ENCODE results near the gene PDE4B.

Gene PDE4B

DNA sequence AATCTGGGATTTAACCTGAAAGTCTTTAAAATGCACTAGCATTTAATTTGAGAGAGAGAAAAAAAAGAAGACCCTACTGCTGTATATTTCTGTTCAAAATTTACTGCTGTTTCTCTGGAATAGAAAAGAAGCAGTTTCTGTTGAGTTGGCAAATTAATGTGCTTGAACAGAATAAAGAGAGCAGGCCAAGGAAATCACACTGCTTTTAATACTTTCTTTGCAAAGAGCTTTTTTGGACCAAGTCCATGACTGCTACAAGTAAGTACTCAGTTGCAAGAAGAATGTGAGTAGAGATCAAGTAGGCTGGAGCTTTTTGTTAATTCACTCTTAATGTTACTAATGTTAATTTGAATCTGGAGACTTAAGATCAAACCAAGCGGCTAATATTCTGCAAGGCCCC, 405.1 kb downstream of the PDE4B start:
- TF ChIP-seq, protein P1, sequence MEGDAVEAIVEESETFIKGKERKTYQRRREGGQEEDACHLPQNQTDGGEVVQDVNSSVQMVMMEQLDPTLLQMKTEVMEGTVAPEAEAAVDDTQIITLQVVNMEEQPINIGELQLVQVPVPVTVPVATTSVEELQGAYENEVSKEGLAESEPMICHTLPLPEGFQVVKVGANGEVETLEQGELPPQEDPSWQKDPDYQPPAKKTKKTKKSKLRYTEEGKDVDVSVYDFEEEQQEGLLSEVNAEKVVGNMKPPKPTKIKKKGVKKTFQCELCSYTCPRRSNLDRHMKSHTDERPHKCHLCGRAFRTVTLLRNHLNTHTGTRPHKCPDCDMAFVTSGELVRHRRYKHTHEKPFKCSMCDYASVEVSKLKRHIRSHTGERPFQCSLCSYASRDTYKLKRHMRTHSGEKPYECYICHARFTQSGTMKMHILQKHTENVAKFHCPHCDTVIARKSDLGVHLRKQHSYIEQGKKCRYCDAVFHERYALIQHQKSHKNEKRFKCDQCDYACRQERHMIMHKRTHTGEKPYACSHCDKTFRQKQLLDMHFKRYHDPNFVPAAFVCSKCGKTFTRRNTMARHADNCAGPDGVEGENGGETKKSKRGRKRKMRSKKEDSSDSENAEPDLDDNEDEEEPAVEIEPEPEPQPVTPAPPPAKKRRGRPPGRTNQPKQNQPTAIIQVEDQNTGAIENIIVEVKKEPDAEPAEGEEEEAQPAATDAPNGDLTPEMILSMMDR (IDR thresholded peaks at IDR 0.05) = no peak

DNA sequence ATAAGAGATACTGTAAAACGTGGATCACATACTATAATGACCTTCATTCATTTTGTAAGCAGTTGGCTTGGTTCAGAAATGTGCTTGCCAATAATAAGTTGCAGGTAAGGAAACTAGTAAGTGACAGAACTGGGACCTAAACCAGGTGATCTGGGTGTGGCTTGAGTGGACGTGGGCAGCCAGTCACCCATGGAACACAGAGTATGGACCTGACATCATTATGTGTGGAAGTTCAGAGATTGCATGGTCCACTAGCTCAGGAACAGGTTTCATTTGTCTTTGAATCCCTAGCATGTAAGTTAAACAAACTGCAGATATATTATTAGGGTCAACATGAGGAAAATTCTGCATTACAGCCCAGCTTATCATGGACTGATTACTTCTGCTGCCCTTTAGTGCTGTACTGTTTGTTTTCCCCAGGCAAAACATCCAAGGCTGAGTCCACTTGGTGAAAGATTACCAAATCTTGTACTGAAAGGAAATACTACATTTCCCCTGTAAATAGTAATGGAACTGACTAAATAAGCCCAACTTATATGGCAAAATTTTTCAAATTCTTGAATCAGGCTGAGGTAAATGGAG, 414.0 kb downstream of the PDE4B start:
- TF ChIP-seq, protein P1 (IDR thresholded peaks at IDR 0.05) = no peak

DNA sequence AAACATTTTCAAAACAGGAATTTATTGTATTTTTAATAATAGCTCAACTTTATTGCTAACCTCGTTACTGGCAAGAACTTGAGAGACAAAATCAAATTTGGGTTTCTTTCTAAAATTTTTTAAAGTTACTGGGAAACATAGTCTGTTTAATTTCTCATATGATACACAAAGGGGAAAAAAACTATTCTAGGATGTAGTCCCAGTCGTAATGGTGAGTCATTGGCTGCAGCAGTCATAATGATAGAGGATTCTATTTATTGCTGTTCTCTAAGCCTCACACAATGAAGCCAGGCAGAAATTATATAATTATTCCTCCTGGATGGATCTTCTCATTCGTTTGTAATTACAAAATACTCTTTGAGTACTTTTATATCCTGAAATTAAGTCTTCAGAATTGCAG, 414.8 kb downstream of the PDE4B start:
- TF ChIP-seq, protein P1 (IDR thresholded peaks at IDR 0.05) = no peak

DNA sequence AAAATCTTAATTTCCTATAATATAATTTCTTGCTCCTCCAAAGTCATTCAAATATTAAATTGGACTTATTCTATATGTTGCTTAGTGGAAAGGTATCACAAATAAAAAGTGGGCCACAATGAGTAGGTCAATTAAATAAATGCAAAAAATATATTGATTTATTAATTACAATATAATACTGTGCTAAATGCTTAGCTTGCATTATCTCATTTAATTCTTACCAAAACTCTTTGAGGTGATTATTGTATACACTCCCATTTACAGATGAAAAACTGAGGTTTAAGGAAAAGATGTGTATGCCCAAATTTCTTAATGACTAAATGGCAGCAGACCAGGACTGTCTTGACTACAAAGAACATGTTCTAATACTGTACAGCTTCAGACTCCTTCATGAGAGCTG, 415.9 kb downstream of the PDE4B start:
- TF ChIP-seq, protein P1 (IDR thresholded peaks at IDR 0.05) = no peak

DNA sequence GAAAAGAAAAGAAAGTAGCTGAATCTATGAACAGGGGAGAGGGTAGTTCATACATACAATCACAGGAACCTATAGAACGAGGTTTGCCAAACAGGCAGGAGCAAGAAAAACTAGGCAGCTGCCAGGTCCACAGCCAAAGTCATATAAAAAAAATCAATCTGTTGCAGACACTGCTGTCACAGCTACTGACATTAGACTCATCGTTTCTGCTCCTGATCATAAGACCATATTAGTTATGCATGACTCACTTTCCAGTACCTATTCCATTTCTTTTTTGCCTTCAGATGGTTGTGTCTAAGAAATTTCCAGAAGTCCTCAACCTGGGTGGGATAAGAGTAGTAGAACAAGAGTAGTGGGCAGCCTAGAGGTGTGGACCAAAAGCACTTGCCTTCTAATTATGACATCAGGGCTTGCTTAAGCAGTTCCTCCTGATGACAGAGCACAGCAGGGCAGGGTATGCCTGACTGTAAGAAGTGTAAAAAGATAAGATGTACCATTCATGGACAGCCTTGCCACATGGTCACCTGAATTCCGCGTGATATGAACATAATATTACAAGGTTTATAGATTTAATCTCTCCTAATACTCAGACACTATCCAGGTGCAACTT, 418.0 kb downstream of the PDE4B start:
- TF ChIP-seq, protein P1 (IDR thresholded peaks at IDR 0.05) = no peak

DNA sequence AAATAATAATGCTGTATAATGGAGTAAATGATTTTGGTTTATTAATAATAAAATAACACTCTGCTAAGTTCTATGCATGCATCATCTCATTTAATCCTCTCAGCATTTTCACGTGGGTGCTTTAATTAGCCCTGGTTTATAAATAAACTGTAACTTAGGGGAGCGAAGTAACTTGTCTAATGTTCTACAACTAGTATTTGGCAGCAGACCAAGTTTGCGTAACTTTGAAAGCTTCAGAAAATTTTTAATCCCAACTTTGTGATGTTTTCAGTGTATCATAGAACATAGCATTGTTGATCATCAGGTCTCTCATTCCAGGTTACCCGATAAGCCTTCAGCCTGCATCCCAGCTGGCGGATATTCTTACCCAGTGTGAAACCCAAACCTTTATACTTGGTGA, 418.8 kb downstream of the PDE4B start:
- TF ChIP-seq, protein P1 (IDR thresholded peaks at IDR 0.05) = no peak

DNA sequence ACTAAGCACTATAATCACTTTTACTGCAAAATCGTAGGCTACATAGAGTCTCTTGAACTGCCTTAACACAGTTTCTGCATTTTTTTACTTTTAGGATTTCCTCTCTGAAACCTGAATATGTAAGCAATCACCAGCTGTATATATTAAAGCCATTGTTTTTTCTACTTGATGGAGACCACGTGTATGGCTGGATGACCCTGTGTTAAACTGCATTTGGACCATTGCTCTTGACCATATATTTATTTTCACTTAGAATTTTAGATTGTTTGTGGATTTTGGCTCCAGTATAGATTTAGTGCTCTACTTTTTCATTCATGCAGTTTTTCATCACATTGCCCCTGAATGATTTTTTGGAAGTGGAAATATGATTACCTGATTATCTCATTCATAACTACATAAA, 420.8 kb downstream of the PDE4B start:
- TF ChIP-seq, protein P1 (IDR thresholded peaks at IDR 0.05) = no peak

DNA sequence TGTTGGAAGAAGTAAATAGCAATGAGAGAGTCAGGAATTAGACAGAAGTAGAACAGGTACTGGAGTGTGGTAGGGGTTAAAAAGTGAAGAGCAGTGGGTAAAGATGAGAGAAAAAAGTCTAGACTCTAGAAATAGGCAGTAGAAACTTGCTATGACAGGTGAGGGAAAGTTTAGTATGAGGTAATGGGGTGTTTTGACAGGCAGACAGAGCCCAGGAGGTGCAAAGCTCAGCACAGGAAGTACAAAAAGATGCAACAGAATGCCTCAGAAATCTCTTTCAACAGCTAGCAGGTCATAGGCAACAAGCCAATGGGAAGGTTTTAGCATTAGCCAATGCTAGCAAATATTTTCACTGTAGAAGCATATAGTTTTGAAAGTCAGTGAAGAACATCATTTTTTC, 422.2 kb downstream of the PDE4B start:
- TF ChIP-seq, protein P1 (IDR thresholded peaks at IDR 0.05) = no peak

Measured in LNCAP (cell line).